PFSK-1 (cell line): ENCODE measurements around the gene AQP1.

Experiments
- POLR2AphosphoS5 ChIP-seq: IDR thresholded peaks from 2 replicates; pipeline ENCODE4 v1.6.1; 2012; ENCODE audit warnings: low read depth, mild to moderate bottlenecking, control low read depth, low read length, moderate library complexity
- REST ChIP-seq, 2 experiments: IDR thresholded peaks; 2 replicates each; pipeline versions ENCODE4 v1.6.1 to v1.8.0; 2011 to 2012; ENCODE audit warnings: low read depth in 2 of 2, low read length in 2 of 2, control low read depth in 1 of 2, inconsistent platforms in 1 of 2, mild to moderate bottlenecking in 1 of 2, moderate library complexity in 1 of 2; ENCODE audit not compliant: insufficient read depth in 1 of 2
- SIN3A ChIP-seq: IDR thresholded peaks from 2 replicates; pipeline ENCODE4 v1.6.1; 2012; ENCODE audit warnings: mild to moderate bottlenecking, low read length, moderate library complexity, borderline replicate concordance; ENCODE audit not compliant: insufficient read depth
- TAF1 ChIP-seq: IDR thresholded peaks from 2 replicates; pipeline ENCODE4 v1.6.1; 2012; ENCODE audit warnings: low read length, control low read depth, borderline replicate concordance; ENCODE audit not compliant: insufficient read depth

- no peak for TF ChIP-seq REST (IDR thresholded peaks at IDR 0.05; ENCODE audit: insufficient read depth in 1 of 2, low read depth in 2 of 2, low read length in 2 of 2)
- no peak for TF ChIP-seq POLR2AphosphoS5
- no peak for TF ChIP-seq TAF1
- TF ChIP-seq SIN3A: no peak
Measured at GRCh38 chr7:30963842-30964241, 52.2 kb downstream of the AQP1 start, which contains the start of gene GHRHR.
